Loucy (cell line): ENCODE measurements around the gene BOD1L1.

Source experiments
- H2AFZ ChIP-seq: fragments of 200-600 bp; sonication (generic); 2 replicates; pipeline ENCODE4 v1.6.0; 2016; ENCODE audit warnings: antibody characterized with exemption, mild to moderate bottlenecking, low read length, moderate library complexity
- H3F3A ChIP-seq: fragments of 200-600 bp; 2 replicates; pipeline ENCODE4 v1.6.0; 2016; ENCODE audit warnings: antibody characterized with exemption, low read depth, mild to moderate bottlenecking
- H3K27me3 ChIP-seq: fragments of 200-600 bp; sonication (generic); 2 replicates; pipeline ENCODE4 v1.6.1; 2014; ENCODE audit warnings: low read length, mild to moderate bottlenecking; ENCODE audit not compliant: insufficient read depth, poor library complexity, severe bottlenecking
- H3K36me3 ChIP-seq: fragments of 200-600 bp; sonication (generic); 2 replicates; pipeline ENCODE4 v1.6.1; 2016; ENCODE audit warnings: low read length; ENCODE audit not compliant: insufficient read depth
- H3K4me1 ChIP-seq: fragments of 200-600 bp; sonication (generic); 2 replicates; pipeline ENCODE4 v1.5.1; 2014; ENCODE audit warnings: low read length, mild to moderate bottlenecking; ENCODE audit not compliant: insufficient read depth, poor library complexity, severe bottlenecking
- H3K4me2 ChIP-seq: fragments of 200-600 bp; sonication (generic); 2 replicates; pipeline ENCODE4 v1.6.0; 2014; ENCODE audit warnings: antibody characterized with exemption, low read length, low read depth, mild to moderate bottlenecking; ENCODE audit not compliant: poor library complexity, severe bottlenecking
- H3K4me3 ChIP-seq: fragments of 200-600 bp; sonication (generic); 2 replicates; pipeline ENCODE4 v1.5.1; 2014; ENCODE audit warnings: low read length, mild to moderate bottlenecking, mixed read lengths; ENCODE audit not compliant: poor library complexity, severe bottlenecking
- H3K79me2 ChIP-seq: fragments of 200-600 bp; sonication (generic); 2 replicates; pipeline ENCODE4 v1.6.1; 2014; ENCODE audit warnings: low read length; ENCODE audit not compliant: insufficient read depth
- H3K9ac ChIP-seq: fragments of 200-600 bp; sonication (generic); 2 replicates; pipeline ENCODE4 v1.6.0; 2014; ENCODE audit warnings: mild to moderate bottlenecking, low read depth, low read length, moderate library complexity; ENCODE audit not compliant: poor library complexity, severe bottlenecking
- H3K9me2 ChIP-seq: fragments of 200-600 bp; sonication (generic); replicated peaks from 2 replicates; pipeline ENCODE4 v1.6.1; 2016; ENCODE audit warnings: low read depth, low read length, mixed read lengths
- H3K9me3 ChIP-seq: fragments of 200-600 bp; sonication (generic); 2 replicates; pipeline ENCODE4 v1.6.1; 2014; ENCODE audit warnings: mild to moderate bottlenecking, antibody characterized with exemption, low read length, low read depth; ENCODE audit not compliant: insufficient read depth
- H4K20me1 ChIP-seq: fragments of 200-600 bp; sonication (generic); 2 replicates; pipeline ENCODE4 v1.6.0; 2014; ENCODE audit warnings: antibody characterized with exemption, low read length, mild to moderate bottlenecking; ENCODE audit not compliant: insufficient read depth, poor library complexity, severe bottlenecking
- CTCF ChIP-seq: fragments of 200-600 bp; sonication (generic); conservative IDR thresholded peaks from 2 replicates; pipeline ENCODE4 v1.5.1; 2014; ENCODE audit warnings: mild to moderate bottlenecking, antibody characterized with exemption, low read length
- EZH2phosphoT487 ChIP-seq: fragments of 200-600 bp; IDR thresholded peaks from 2 replicates; pipeline ENCODE4 v1.6.1; 2018; ENCODE audit warnings: antibody characterized with exemption, mild to moderate bottlenecking, moderate library complexity, borderline replicate concordance

BOD1L1 gene

GRCh38 chr4:13641084-13641483 lies 13.6 kb upstream of the BOD1L1 start:
- H3K9me3 ChIP-seq: no peaks in the 10 kb centered on the region
- no peak overlapping the region for H3K4me2 ChIP-seq

GRCh38 chr4:13640149-13640940 lies 12.8 kb upstream of the BOD1L1 start:
- TF ChIP-seq EZH2phosphoT487: no peak
- TF ChIP-seq CTCF: no peak

More at GRCh38 chr4:13641084-13641483, 13.6 kb upstream of the BOD1L1 start:
- Histone ChIP-seq H4K20me1 (no peaks in the 10 kb centered on the region), H3K36me3 (no peaks in the 10 kb centered on the region), H3K4me1 (no peaks in the 10 kb centered on the region), H2AFZ (no peak overlapping the region; the same call in 1 of the 2 replicates), H3K9ac (no peak overlapping the region), H3K4me3 (no peak overlapping the region), H3K9me2 (no peaks in the 10 kb centered on the region), H3K27me3 (no peaks in the 10 kb centered on the region), H3K79me2 (no peaks in the 10 kb centered on the region), H3F3A (no peaks in the 10 kb centered on the region)
- no peak for TF ChIP-seq CTCF
- TF ChIP-seq EZH2phosphoT487: no peak

GRCh38 chr4:13635286-13635799 lies 7.8 kb upstream of the BOD1L1 start:
- Histone ChIP-seq H3F3A (no peaks in the 10 kb centered on the region), H3K9me3 (no peaks in the 10 kb centered on the region), H3K9ac (no peak overlapping the region), H3K4me3 (no peak overlapping the region), H3K9me2 (no peaks in the 10 kb centered on the region), H4K20me1 (no peaks in the 10 kb centered on the region), H3K36me3 (no peaks in the 10 kb centered on the region), H3K4me2 (no peak overlapping the region), H3K79me2 (no peaks in the 10 kb centered on the region), H3K4me1 (no peaks in the 10 kb centered on the region), H3K27me3 (peaks cover 9% of the 10 kb centered on the region), H2AFZ (no peak overlapping the region)
- no peak for TF ChIP-seq CTCF
- TF ChIP-seq EZH2phosphoT487: no peak

More at GRCh38 chr4:13640149-13640940, 12.8 kb upstream of the BOD1L1 start:
- H3K79me2 ChIP-seq: no peaks in the 10 kb centered on the region
- no peaks in the 10 kb centered on the region for H4K20me1 ChIP-seq
- H3K36me3 ChIP-seq: no peaks in the 10 kb centered on the region
- H3F3A ChIP-seq: no peaks in the 10 kb centered on the region
- H3K9ac ChIP-seq: no peak overlapping the region
- H3K4me1 ChIP-seq: no peaks in the 10 kb centered on the region
- H3K27me3 ChIP-seq: no peaks in the 10 kb centered on the region
- no peak overlapping the region for H3K4me2 ChIP-seq
- H2AFZ ChIP-seq: no peak overlapping the region
- no peaks in the 10 kb centered on the region for H3K9me3 ChIP-seq
- H3K9me2 ChIP-seq: no peaks in the 10 kb centered on the region
- no peak overlapping the region for H3K4me3 ChIP-seq
